Neural cell (in vitro differentiated cells): ENCODE data around the gene KRTAP10-3. TPM values are rescaled to one million over a fixed set of nuclear protein-coding genes. Genes with fewer than 3 reads are reported as not detected.

ENCODE experiments used
- H2AFZ ChIP-seq: fragments of 200-600, 300-800 bp; sonication (generic), shearing (Covaris generic); 2 replicates; pipeline ENCODE4 v1.6.0; 2014; ENCODE audit warnings: low read depth, mild to moderate bottlenecking, antibody characterized with exemption, low read length, moderate library complexity
- H3F3A ChIP-seq: fragments of 200-600 bp; shearing (Covaris generic); 2 replicates; pipeline ENCODE4 v1.6.1; 2016; ENCODE audit warnings: mild to moderate bottlenecking, moderate library complexity, mixed read lengths, antibody characterized with exemption, low read length; ENCODE audit not compliant: insufficient read depth, poor library complexity, severe bottlenecking
- H3K27ac ChIP-seq: fragments of 200-600, 300-800 bp; sonication (generic), shearing (Covaris generic); 2 replicates; pipeline ENCODE4 v1.5.1; 2014; ENCODE audit warnings: mild to moderate bottlenecking, low read length, moderate library complexity
- H3K27me3 ChIP-seq: fragments of 300-800, 200-600 bp; sonication (generic), shearing (Covaris generic); 2 replicates; pipeline ENCODE4 v1.6.0; 2014; ENCODE audit warnings: mild to moderate bottlenecking, low read depth, low read length, moderate library complexity; ENCODE audit not compliant: insufficient read depth
- H3K36me3 ChIP-seq: fragments of 300-800, 200-600 bp; sonication (generic), shearing (Covaris generic); 2 replicates; pipeline ENCODE4 v1.5.1; 2014; ENCODE audit warnings: mild to moderate bottlenecking, antibody characterized with exemption, low read length, moderate library complexity; ENCODE audit not compliant: insufficient read depth
- H3K4me2 ChIP-seq: fragments of 300-800, 200-600 bp; sonication (generic), shearing (Covaris generic); 2 replicates; pipeline ENCODE4 v1.6.0; 2014; ENCODE audit warnings: mild to moderate bottlenecking, low read length
- H3K4me3 ChIP-seq: fragments of 300-800, 200-600 bp; sonication (generic), shearing (Covaris generic); 2 replicates; pipeline ENCODE4 v1.5.1; 2014; ENCODE audit warnings: mild to moderate bottlenecking, low read length, moderate library complexity
- H3K79me2 ChIP-seq: fragments of 200-600 bp; shearing (Covaris generic); replicated peaks from 2 replicates; pipeline ENCODE4 v1.6.0; 2014; ENCODE audit warnings: mild to moderate bottlenecking, low read length, moderate library complexity; ENCODE audit not compliant: insufficient read depth
- H3K9ac ChIP-seq: fragments of 300-800, 200-600 bp; sonication (generic), shearing (Covaris generic); 2 replicates; pipeline ENCODE4 v1.6.1; 2016; ENCODE audit warnings: mild to moderate bottlenecking, low read length, mixed read lengths
- H3K9me2 ChIP-seq: fragments of 200-600 bp; shearing (Covaris generic); 2 replicates; pipeline ENCODE4 v1.6.1; 2016; ENCODE audit warnings: mild to moderate bottlenecking, low read length, mixed read lengths; ENCODE audit not compliant: insufficient read depth
- H3K9me3 ChIP-seq: fragments of 200-600, 300-800 bp; sonication (generic), shearing (Covaris generic); 2 replicates; pipeline ENCODE4 v1.6.1; 2016; ENCODE audit warnings: mild to moderate bottlenecking, mixed run types, low read length, moderate library complexity, mixed read lengths
- H4K20me1 ChIP-seq: fragments of 200-600 bp; shearing (Covaris generic); 2 replicates; pipeline ENCODE4 v1.6.1; 2016; ENCODE audit warnings: mild to moderate bottlenecking, mixed run types; ENCODE audit not compliant: insufficient read depth
- CTCF ChIP-seq: fragments of 450-650 bp; IDR thresholded peaks from 2 replicates; pipeline ENCODE4 v1.5.1; 2014; ENCODE audit warnings: antibody characterized with exemption, mild to moderate bottlenecking, moderate library complexity; ENCODE audit not compliant: poor library complexity, severe bottlenecking
- EP300 ChIP-seq: fragments of 450-650 bp; conservative IDR thresholded peaks from 2 replicates; pipeline ENCODE4 v1.6.1; 2014; ENCODE audit warnings: antibody characterized with exemption, mild to moderate bottlenecking, moderate library complexity; ENCODE audit not compliant: poor library complexity, severe bottlenecking
- EZH2 ChIP-seq: fragments of 200-600, 300-800 bp; shearing (Covaris generic), sonication (generic); IDR thresholded peaks from 2 replicates; pipeline ENCODE4 v1.6.1; 2014; ENCODE audit warnings: antibody characterized with exemption, low read length, borderline replicate concordance, mild to moderate bottlenecking; ENCODE audit not compliant: insufficient read depth, poor library complexity, severe bottlenecking
- MXI1 ChIP-seq: fragments of 450-650 bp; conservative IDR thresholded peaks from 2 replicates; pipeline ENCODE4 v1.6.1; 2014; ENCODE audit warnings: antibody characterized with exemption, mild to moderate bottlenecking; ENCODE audit not compliant: poor library complexity, severe bottlenecking
- POLR2AphosphoS5 ChIP-seq: IDR thresholded peaks from 2 replicates; pipeline ENCODE4 v1.6.1; 2012
- RAD21 ChIP-seq: fragments of 450-650 bp; conservative IDR thresholded peaks from 2 replicates; pipeline ENCODE4 v1.6.1; 2014; ENCODE audit warnings: antibody characterized with exemption, mild to moderate bottlenecking, moderate library complexity
- SMC3 ChIP-seq: fragments of 450-650 bp; conservative IDR thresholded peaks from 2 replicates; pipeline ENCODE4 v1.6.1; 2014; ENCODE audit warnings: antibody characterized with exemption, mild to moderate bottlenecking, moderate library complexity; ENCODE audit not compliant: poor library complexity
- TAF1 ChIP-seq: IDR thresholded peaks from 2 replicates; pipeline ENCODE4 v1.6.1; 2012; ENCODE audit warnings: low read depth
- polyA plus RNA-seq: library from polyadenylated mRNA; depleted of rRNA; stranded (reverse); fragments of >200 nt; gene quantifications from 2 replicates; pipeline ENCODE4 v1.2.3, GENCODE V29; 2014
- TF ChIP-seq, protein P1 (sequence below): IDR thresholded peaks from 2 replicates; pipeline ENCODE4 v1.6.1; 2012; ENCODE audit warnings: borderline replicate concordance

The KRTAP10-3 gene
- polyA plus RNA-seq, 1 donor from 2014 or later = not detected

- H3K9me2 ChIP-seq = no peaks in the 10 kb centered on the region
- TF ChIP-seq EP300 (no peak), POLR2AphosphoS5 (no peak), TAF1 (no peak), EZH2 (no peak), SMC3 (no peak), MXI1 (no peak), RAD21 (no peak), CTCF (no peak)
- TF ChIP-seq, protein P1, sequence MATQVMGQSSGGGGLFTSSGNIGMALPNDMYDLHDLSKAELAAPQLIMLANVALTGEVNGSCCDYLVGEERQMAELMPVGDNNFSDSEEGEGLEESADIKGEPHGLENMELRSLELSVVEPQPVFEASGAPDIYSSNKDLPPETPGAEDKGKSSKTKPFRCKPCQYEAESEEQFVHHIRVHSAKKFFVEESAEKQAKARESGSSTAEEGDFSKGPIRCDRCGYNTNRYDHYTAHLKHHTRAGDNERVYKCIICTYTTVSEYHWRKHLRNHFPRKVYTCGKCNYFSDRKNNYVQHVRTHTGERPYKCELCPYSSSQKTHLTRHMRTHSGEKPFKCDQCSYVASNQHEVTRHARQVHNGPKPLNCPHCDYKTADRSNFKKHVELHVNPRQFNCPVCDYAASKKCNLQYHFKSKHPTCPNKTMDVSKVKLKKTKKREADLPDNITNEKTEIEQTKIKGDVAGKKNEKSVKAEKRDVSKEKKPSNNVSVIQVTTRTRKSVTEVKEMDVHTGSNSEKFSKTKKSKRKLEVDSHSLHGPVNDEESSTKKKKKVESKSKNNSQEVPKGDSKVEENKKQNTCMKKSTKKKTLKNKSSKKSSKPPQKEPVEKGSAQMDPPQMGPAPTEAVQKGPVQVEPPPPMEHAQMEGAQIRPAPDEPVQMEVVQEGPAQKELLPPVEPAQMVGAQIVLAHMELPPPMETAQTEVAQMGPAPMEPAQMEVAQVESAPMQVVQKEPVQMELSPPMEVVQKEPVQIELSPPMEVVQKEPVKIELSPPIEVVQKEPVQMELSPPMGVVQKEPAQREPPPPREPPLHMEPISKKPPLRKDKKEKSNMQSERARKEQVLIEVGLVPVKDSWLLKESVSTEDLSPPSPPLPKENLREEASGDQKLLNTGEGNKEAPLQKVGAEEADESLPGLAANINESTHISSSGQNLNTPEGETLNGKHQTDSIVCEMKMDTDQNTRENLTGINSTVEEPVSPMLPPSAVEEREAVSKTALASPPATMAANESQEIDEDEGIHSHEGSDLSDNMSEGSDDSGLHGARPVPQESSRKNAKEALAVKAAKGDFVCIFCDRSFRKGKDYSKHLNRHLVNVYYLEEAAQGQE = no peak
- H3K27ac ChIP-seq = no peak overlapping the region
- H3K36me3 ChIP-seq = no peaks in the 10 kb centered on the region
- no peaks in the 10 kb centered on the region for H3K27me3 ChIP-seq
- H3K4me2 ChIP-seq = no peak overlapping the region
- H3F3A ChIP-seq = no peaks in the 10 kb centered on the region
- no peak overlapping the region for H3K4me3 ChIP-seq
- H3K9ac ChIP-seq = no peak overlapping the region
- H3K9me3 ChIP-seq = peaks cover 10% of the 10 kb centered on the region
- H3K79me2 ChIP-seq = no peaks in the 10 kb centered on the region
- H4K20me1 ChIP-seq = no peaks in the 10 kb centered on the region
- H2AFZ ChIP-seq = no peak overlapping the region
Measured at GRCh38 chr21:44567481-44568171, 9.0 kb upstream of the KRTAP10-3 start.

DNA sequence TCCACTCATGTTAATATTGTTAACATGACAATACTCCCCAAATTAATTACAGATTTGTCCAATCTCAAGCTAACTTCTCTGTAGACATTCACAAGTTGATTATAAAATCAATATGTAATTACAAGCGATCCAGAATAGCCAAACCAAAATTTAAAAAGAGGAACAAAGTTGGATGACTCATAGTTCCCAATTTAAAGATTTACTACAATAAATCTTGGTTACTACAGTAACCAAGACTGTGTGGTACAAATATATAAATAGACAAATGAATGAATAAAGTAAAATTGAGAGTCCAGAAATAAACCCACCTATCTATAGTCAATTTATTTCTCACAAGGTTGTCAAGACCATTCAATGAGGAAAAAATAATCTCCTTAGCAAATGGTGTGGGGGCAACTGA lies 7.8 kb upstream of the KRTAP10-3 start:
- TF ChIP-seq EZH2 (no peak), RAD21 (no peak), EP300 (no peak), TAF1 (no peak), MXI1 (no peak), POLR2AphosphoS5 (no peak), CTCF (no peak), SMC3 (no peak)
- TF ChIP-seq, protein P1 = no peak
- no peak overlapping the region for H3K4me2 ChIP-seq

More for the DNA sequence above, 7.8 kb upstream of the KRTAP10-3 start:
- Histone ChIP-seq H3K4me3 (no peak overlapping the region), H3K9me3 (peaks cover 9% of the 10 kb centered on the region), H3K36me3 (no peaks in the 10 kb centered on the region), H3K9me2 (no peaks in the 10 kb centered on the region), H2AFZ (no peak overlapping the region), H4K20me1 (no peaks in the 10 kb centered on the region), H3K79me2 (no peaks in the 10 kb centered on the region), H3F3A (no peaks in the 10 kb centered on the region), H3K27me3 (no peaks in the 10 kb centered on the region), H3K9ac (no peak overlapping the region), H3K27ac (no peak overlapping the region)
